Vagina (tissue), 2 donors: ENCODE data around the gene CIAPIN1.

Experiments used
- POLR2A ChIP-seq, 2 donors: fragments of 450-650 bp; IDR thresholded peaks; one replicate each; pipeline ENCODE4 v1.6.1; 2017; ENCODE audit warnings: antibody characterized with exemption in 2 of 2, mild to moderate bottlenecking in 2 of 2, moderate library complexity in 2 of 2
- TF ChIP-seq, protein P1 (sequence below), 3 experiments: fragments of 450-650 bp in 2 of 3; fragments of 200-600 bp in 1 of 3; sonication (generic) in 1 of 3; IDR thresholded peaks; one replicate each; pipeline ENCODE4 v1.5.1; 2017 to 2019; ENCODE audit warnings: antibody characterized with exemption in 3 of 3, mild to moderate bottlenecking in 2 of 3, moderate library complexity in 2 of 3

DNA sequence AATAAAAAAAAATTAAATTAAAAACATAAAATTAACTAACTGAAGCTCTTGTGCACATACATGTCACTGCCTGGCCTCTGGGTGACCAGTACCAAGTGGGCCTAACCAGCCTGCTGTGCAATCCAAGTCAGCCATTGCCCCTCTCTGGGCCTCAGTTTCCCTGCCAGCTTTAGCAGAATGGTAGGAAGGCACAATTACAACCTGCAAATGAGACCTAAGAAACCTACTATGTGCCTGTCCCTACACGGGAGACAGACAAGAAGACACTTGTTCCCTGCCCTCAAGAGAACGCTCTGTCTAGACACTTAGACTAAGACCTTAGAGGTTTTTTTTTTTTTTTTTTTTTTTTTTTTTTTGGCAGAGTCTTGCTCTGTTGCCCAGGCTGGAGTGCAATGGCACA, 1.7 kb downstream of the CIAPIN1 start:
- TF ChIP-seq, protein P1, sequence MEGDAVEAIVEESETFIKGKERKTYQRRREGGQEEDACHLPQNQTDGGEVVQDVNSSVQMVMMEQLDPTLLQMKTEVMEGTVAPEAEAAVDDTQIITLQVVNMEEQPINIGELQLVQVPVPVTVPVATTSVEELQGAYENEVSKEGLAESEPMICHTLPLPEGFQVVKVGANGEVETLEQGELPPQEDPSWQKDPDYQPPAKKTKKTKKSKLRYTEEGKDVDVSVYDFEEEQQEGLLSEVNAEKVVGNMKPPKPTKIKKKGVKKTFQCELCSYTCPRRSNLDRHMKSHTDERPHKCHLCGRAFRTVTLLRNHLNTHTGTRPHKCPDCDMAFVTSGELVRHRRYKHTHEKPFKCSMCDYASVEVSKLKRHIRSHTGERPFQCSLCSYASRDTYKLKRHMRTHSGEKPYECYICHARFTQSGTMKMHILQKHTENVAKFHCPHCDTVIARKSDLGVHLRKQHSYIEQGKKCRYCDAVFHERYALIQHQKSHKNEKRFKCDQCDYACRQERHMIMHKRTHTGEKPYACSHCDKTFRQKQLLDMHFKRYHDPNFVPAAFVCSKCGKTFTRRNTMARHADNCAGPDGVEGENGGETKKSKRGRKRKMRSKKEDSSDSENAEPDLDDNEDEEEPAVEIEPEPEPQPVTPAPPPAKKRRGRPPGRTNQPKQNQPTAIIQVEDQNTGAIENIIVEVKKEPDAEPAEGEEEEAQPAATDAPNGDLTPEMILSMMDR (IDR thresholded peaks at IDR 0.05) = no peak
- TF ChIP-seq POLR2A (IDR thresholded peaks at IDR 0.05) = no peak
